NCI-H524 treated with DMSO at 0.1 percent for 48 hours (cell line): ENCODE measurements around the gene ALK.

Experiments
- DNase-seq: peaks from one replicate; lab custom pipeline; 2025; lab: John Stamatoyannopoulos, UW

The ALK gene

GRCh38 chr2:29644949-29645348 lies 276.4 kb downstream of the ALK start:
- no peak for DNase-seq

- DNase-seq, result no peak
Observed at GRCh38 chr2:29643196-29643595, 278.2 kb downstream of the ALK start.

GRCh38 chr2:29640360-29640759 lies 281.0 kb downstream of the ALK start:
- no peak for DNase-seq

GRCh38 chr2:29638641-29639040 lies 282.7 kb downstream of the ALK start:
- DNase-seq, result no peak

- no peak for DNase-seq
Observed at GRCh38 chr2:29634916-29635315, 286.5 kb downstream of the ALK start.

- no peak for DNase-seq
Observed at GRCh38 chr2:29632018-29632417, 289.4 kb downstream of the ALK start.

- no peak for DNase-seq
Observed at GRCh38 chr2:29629495-29629894, 291.9 kb downstream of the ALK start.

GRCh38 chr2:29628862-29629261 lies 292.5 kb downstream of the ALK start:
- DNase-seq, result no peak

GRCh38 chr2:29628108-29628745 lies 293.2 kb downstream of the ALK start:
- peak; percentile 24 for DNase-seq

GRCh38 chr2:29627279-29627711 lies 294.1 kb downstream of the ALK start:
- no peak for DNase-seq

- DNase-seq, result no peak
Observed at GRCh38 chr2:29620890-29621289, 300.5 kb downstream of the ALK start.

- no peak for DNase-seq
Observed at GRCh38 chr2:29619689-29620088, 301.7 kb downstream of the ALK start.

- DNase-seq, result no peak
Observed at GRCh38 chr2:29618024-29618423, 303.4 kb downstream of the ALK start.

- DNase-seq, result no peak
Observed at GRCh38 chr2:29617351-29617750, 304.0 kb downstream of the ALK start.

GRCh38 chr2:29616569-29616968 lies 304.8 kb downstream of the ALK start:
- DNase-seq, result no peak

GRCh38 chr2:29615841-29616240 lies 305.5 kb downstream of the ALK start:
- DNase-seq, result no peak

- DNase-seq, result no peak
Observed at GRCh38 chr2:29615183-29615582, 306.2 kb downstream of the ALK start.

GRCh38 chr2:29614295-29614830 lies 307.0 kb downstream of the ALK start:
- DNase-seq, result no peak

- no peak for DNase-seq
Observed at GRCh38 chr2:29613792-29614266, 307.6 kb downstream of the ALK start.

- DNase-seq, result no peak
Observed at GRCh38 chr2:29613067-29613466, 308.3 kb downstream of the ALK start.

- no peak for DNase-seq
Observed at GRCh38 chr2:29612568-29612967, 308.8 kb downstream of the ALK start.

GRCh38 chr2:29611850-29612249 lies 309.5 kb downstream of the ALK start:
- DNase-seq, result no peak

GRCh38 chr2:29611261-29611660 lies 310.1 kb downstream of the ALK start:
- DNase-seq, result no peak

GRCh38 chr2:29610569-29610968 lies 310.8 kb downstream of the ALK start:
- DNase-seq, result no peak
